ENCODE measurements around the gene SORCS3. TPM values are rescaled to one million over a fixed set of nuclear protein-coding genes. Genes with fewer than 3 reads are reported as not detected.

Gene SORCS3
- total RNA-seq, 1 donor from 2014 or later: not detected

- Histone ChIP-seq H3K9me3 (peaks cover 3% of the 10 kb centered on the region), H3K4me3 (no peak overlapping the region), H3K27me3 (no peaks in the 10 kb centered on the region), H3K27ac (no peak overlapping the region), H3K36me3 (no peaks in the 10 kb centered on the region), H3K4me1 (no peaks in the 10 kb centered on the region)
- ATAC-seq (no peak), DNase-seq (no peak)
- no peak for TF ChIP-seq CTCF (IDR thresholded peaks at IDR 0.05)
- intact Hi-C loops (cut with DNase I): no loop called here
These were observed 651.1 kb downstream of the SORCS3 start for GRCh38 chr10:105292236-105292635.
